ENCODE results near the gene IL9. TPM values are rescaled to one million over a fixed set of nuclear protein-coding genes. Genes with fewer than 3 reads are reported as not detected.

Gene IL9
- total RNA-seq, 1 experiment from 2014 or later: not detected

GRCh38 chr5:135869935-135870334 lies 25.7 kb downstream of the IL9 start:
- intact Hi-C loops (cut with micrococcal nuclease; ENCODE audit: unreplicated experiment): no loop called here
- POLR2A ChIA-PET (ENCODE audit: low non-redundant PET): no interaction called here
- no TSS peak for BruUV-seq (replicated peaks)

DNA sequence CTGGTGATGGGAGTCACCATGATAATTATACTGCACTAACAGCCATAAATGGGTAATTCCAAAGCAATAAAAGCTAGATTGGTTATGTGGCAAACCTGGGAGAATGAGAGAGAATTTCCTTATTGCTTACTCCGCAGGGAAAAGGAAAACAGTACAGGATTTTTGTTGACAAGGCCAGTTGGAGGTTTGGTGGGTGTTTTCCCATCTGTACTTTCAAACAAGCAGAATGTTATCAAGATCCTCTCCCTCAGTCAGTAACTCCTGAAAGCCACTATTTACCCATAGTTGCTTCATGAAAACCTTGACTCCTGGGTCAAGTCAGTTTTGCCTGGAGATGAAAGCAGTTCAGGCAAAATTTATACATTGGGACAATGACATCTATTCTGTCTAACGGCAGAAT lies 26.4 kb downstream of the IL9 start:
- Histone ChIP-seq H3K4me3 (ENCODE audit: low read depth, low read length, poor library complexity, severe bottlenecking) (no peak overlapping the region), H3K36me3 (ENCODE audit: insufficient read depth, low read length, poor library complexity, severe bottlenecking) (no peaks in the 10 kb centered on the region), H3K27me3 (replicated peaks; ENCODE audit: insufficient read depth, low read depth, low read length, poor library complexity) (peaks cover 33% of the 10 kb centered on the region), H3K9me3 (ENCODE audit: low read depth, low read length, poor library complexity, severe bottlenecking) (no peaks in the 10 kb centered on the region), H3K4me1 (ENCODE audit: insufficient read depth, low read length, poor library complexity, severe bottlenecking) (no peaks in the 10 kb centered on the region), H3K27ac (ENCODE audit: low read depth, low read length, poor library complexity, severe bottlenecking) (no peak overlapping the region)
- no peak for TF ChIP-seq EZH2 (IDR thresholded peaks at IDR 0.05; ENCODE audit: borderline replicate concordance, low read depth, low read length, poor library complexity, severe bottlenecking)
- TF ChIP-seq CTCF (conservative IDR thresholded peaks at IDR 0.05; ENCODE audit: low read depth, low read length): no peak
- no peak for DNase-seq (ENCODE audit: low spot score)
- ChIA-PET CTCF (interaction anchor here (0.7 kb wide), 1 partner anchor 443 kb away, joined by 3 read pairs; no protein-coding TSS in a partner anchor), POLR2A (ENCODE audit: low non-redundant PET) (no interaction called here)
- intact Hi-C loops (cut with micrococcal nuclease; ENCODE audit: unreplicated experiment): no loop called here
- BruUV-seq (replicated peaks): no TSS peak

More at GRCh38 chr5:135869935-135870334, 25.7 kb downstream of the IL9 start:
- CTCF ChIA-PET: no interaction called here
- H3K9me3 ChIP-seq (ENCODE audit: low read depth, low read length, poor library complexity, severe bottlenecking): no peaks in the 10 kb centered on the region
- H3K27ac ChIP-seq (ENCODE audit: low read depth, low read length, poor library complexity, severe bottlenecking): no peak overlapping the region
- H3K27me3 ChIP-seq (replicated peaks; ENCODE audit: insufficient read depth, low read depth, low read length, poor library complexity): peaks cover 33% of the 10 kb centered on the region
- no peak for DNase-seq (ENCODE audit: low spot score)
- no peaks in the 10 kb centered on the region for H3K36me3 ChIP-seq (ENCODE audit: insufficient read depth, low read length, poor library complexity, severe bottlenecking)
- no peaks in the 10 kb centered on the region for H3K4me1 ChIP-seq (ENCODE audit: insufficient read depth, low read length, poor library complexity, severe bottlenecking)
- no peak overlapping the region for H3K4me3 ChIP-seq (ENCODE audit: low read depth, low read length, poor library complexity, severe bottlenecking)
- TF ChIP-seq EZH2 (IDR thresholded peaks at IDR 0.05; ENCODE audit: borderline replicate concordance, low read depth, low read length, poor library complexity, severe bottlenecking) (no peak), CTCF (conservative IDR thresholded peaks at IDR 0.05; ENCODE audit: low read depth, low read length) (no peak)

DNA sequence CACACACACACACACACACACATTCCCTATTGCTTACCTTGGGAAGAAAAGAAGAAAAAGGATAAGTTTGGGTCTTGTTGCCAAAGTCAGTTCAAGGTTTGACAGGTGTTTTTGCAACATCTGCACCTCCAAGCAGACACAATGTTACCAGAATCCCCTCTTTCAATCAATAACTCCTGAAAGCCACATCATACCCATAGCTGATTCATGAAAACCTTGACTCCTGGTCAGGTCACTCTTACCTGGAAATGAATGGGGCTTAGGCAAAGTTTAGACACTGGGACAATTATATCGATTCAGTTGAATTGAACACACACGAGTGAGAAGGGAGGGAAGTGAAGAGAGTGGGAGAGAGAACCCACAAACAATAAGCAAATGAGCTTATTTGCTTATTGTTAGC lies 27.0 kb downstream of the IL9 start:
- TF ChIP-seq CTCF (conservative IDR thresholded peaks at IDR 0.05; ENCODE audit: low read depth, low read length) (no peak), EZH2 (IDR thresholded peaks at IDR 0.05; ENCODE audit: borderline replicate concordance, low read depth, low read length, poor library complexity, severe bottlenecking) (no peak)
- Histone ChIP-seq H3K4me3 (ENCODE audit: low read depth, low read length, poor library complexity, severe bottlenecking) (no peak overlapping the region), H3K36me3 (ENCODE audit: insufficient read depth, low read length, poor library complexity, severe bottlenecking) (no peaks in the 10 kb centered on the region), H3K4me1 (ENCODE audit: insufficient read depth, low read length, poor library complexity, severe bottlenecking) (no peaks in the 10 kb centered on the region), H3K27ac (ENCODE audit: low read depth, low read length, poor library complexity, severe bottlenecking) (no peak overlapping the region), H3K27me3 (replicated peaks; ENCODE audit: insufficient read depth, low read depth, low read length, poor library complexity) (peaks cover 33% of the 10 kb centered on the region), H3K9me3 (ENCODE audit: low read depth, low read length, poor library complexity, severe bottlenecking) (no peaks in the 10 kb centered on the region)
- intact Hi-C loops (cut with micrococcal nuclease; ENCODE audit: unreplicated experiment): no loop called here
- POLR2A ChIA-PET (ENCODE audit: low non-redundant PET): no interaction called here
- DNase-seq (ENCODE audit: low spot score): no peak
- no TSS peak for BruUV-seq (replicated peaks)
- CTCF ChIA-PET: interaction anchor here (0.7 kb wide), 1 partner anchor 443 kb away, joined by 3 read pairs; no protein-coding TSS in a partner anchor

All from A673 (cell line).